HG03135 (cell line): ENCODE measurements around the gene C1QTNF3.
"Not testable (repeated sequence)": the region's sequence is repeated elsewhere in the genome, so short reads cannot be mapped to it uniquely, and the experiment has no call there.

ENCODE experiments used
- ATAC-seq: cut with Tn5 transposase; IDR thresholded peaks from one replicate; pipeline ENCODE4 v1.9.1; 2021; ENCODE audit warnings: mild to moderate bottlenecking, moderate library complexity; ENCODE audit not compliant: unreplicated experiment

The C1QTNF3 gene, protein sequence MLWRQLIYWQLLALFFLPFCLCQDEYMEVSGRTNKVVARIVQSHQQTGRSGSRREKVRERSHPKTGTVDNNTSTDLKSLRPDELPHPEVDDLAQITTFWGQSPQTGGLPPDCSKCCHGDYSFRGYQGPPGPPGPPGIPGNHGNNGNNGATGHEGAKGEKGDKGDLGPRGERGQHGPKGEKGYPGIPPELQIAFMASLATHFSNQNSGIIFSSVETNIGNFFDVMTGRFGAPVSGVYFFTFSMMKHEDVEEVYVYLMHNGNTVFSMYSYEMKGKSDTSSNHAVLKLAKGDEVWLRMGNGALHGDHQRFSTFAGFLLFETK

DNA sequence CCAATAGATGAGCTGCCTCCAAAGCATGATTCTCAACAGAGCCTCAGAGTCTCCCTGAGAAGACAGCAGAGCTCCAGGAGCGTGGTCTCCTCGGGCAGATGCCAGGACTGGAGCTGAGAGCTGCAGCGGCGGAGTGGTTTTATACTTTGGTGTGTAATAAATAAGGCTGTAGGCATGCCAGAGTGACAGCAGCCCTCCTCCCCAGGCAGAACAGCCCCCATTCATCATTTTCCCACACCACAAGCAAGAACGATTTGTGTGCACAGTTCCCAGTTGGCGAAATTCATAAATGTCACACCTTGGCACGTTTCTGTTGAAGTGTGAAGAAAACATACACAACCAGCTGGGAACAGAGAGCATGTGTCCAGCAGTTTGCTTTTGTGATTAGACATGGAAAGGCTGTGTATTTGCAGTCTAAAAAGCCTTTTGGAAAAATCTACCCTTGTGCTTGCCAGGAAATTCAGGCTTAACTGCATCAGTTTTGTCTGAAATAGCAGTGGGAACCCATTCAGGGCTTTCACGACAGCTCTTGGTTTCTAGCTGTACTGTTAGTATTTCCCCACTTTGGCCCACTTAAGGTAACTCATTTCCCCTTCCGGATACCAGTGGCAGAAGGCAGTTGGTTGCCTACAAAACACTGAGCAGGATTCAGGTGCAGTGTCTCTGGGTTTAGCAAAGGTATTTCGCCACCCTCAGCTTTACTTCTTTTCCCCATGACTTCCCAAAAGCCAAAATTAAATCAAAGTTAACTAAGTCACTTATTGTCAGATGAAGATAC is at the start of gene C1QTNF3:
C1QTNF3 (minus strand) TSS at position 115 of the 778 bp plus-strand sequence; CDS start at position 27, 88 bp downstream.
- ATAC-seq: no peak

DNA sequence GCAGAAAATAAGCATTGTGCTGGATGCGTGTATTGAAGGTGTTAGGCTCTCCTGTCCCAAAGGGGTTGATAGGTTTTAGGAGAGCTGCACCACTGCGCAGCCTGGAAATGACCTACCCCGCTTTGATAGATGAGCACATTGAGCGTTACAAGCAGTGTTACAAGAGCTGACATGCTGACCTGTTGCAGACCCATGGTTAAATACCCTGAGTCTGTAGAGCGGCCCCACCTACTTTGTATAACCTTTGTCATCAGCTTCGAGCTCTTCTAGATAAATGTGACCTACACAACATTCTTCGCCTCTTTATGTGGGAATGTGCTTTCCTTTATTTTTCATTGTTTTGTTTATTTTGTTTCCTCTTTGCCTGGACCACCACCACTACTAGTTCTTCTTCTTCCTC is 48.0 kb upstream of the C1QTNF3 start:
- not testable (repeated sequence) for ATAC-seq

DNA sequence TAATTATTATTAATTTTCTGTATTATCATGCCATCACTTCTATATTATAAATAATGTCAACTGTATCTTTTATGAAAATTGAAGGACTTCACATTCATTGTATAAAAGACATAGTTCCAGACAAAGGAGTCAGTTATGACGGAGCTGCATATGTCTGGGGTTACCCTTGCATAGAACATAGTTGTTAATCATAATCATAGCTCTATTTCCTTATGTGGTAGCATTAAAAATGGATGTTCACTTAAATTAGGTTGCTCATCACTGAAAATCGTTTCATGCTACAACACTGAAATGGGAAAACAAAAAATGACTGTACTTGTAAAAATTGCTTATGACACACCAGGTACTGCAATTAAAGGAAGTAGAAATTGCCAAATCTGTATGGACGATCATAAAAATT is 46.8 kb upstream of the C1QTNF3 start:
- not testable (repeated sequence) for ATAC-seq

DNA sequence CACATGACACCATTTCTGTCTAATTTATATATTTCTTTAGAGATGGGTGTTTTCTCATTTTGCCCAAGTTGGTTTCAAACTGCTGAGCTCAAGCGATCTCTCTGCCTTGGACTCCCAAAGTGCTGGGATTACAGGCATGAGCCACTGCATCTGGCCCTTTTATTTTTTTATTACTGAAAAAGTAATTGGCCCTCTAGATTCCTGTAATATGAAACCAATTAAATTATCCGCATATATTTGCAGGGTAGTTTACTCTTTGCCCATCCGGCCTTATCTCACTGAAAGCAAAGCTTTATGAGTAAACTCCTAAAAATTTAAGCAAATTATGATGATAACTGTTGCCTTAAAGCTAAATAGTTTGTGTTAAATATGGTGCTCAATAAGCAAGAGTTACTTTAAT is 44.7 kb upstream of the C1QTNF3 start:
- ATAC-seq: not testable (repeated sequence)

DNA sequence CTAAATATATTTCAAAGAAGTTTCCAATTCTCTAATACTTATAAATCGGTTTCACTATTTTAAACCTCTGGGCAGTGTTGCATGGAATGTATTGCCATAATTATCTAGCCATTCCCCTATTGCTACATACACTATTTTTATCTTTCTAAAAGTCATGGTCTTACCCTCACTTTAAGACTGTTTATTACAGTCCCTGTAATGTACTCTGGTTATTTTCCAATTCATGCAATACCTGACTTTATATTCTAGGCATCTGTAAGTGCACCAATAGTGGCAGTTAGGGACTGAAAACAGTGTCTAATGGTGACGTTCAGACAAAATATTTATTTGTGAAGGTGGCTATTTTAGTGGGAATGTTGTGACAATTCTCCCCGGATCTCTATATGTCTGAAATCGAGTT is 40.9 kb upstream of the C1QTNF3 start:
- ATAC-seq: not testable (repeated sequence)

DNA sequence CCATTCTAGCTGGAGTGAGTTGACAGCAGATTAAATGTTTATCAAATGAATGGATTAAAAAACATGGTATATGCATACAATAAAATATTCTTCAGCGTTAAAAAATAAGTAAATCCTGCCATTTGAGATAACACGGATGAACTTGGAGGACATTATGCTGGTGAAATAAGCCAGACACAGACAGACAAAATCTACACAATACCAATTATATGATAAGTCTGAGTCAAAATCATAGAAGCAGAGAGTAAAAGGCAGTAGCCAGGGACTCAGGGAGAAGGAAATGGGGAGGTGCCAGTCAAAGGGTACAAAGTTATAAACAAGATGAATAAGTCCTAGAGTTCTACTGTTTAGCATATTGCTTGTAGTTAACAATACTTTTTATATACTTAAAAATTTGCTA is 36.5 kb upstream of the C1QTNF3 start:
- ATAC-seq: not testable (repeated sequence)

DNA sequence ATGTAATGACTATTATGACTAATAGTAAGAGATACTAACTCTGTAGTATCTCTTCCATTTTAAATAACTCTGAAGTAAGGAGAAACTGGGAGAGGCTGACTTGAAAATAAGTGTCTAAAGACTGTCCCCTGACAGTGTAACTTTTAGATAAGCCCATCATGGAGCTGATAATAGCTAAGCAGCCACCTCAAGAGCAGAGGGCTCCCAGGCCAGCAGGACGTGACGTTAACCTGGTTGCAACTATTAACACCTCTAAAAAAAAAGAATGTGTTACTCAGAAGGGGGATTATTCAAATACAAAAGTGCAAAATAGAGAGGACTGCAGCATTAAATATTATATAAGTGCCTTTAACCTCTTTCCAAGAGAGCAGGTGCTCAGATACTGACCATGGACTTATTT is 34.6 kb upstream of the C1QTNF3 start:
- not testable (repeated sequence) for ATAC-seq

DNA sequence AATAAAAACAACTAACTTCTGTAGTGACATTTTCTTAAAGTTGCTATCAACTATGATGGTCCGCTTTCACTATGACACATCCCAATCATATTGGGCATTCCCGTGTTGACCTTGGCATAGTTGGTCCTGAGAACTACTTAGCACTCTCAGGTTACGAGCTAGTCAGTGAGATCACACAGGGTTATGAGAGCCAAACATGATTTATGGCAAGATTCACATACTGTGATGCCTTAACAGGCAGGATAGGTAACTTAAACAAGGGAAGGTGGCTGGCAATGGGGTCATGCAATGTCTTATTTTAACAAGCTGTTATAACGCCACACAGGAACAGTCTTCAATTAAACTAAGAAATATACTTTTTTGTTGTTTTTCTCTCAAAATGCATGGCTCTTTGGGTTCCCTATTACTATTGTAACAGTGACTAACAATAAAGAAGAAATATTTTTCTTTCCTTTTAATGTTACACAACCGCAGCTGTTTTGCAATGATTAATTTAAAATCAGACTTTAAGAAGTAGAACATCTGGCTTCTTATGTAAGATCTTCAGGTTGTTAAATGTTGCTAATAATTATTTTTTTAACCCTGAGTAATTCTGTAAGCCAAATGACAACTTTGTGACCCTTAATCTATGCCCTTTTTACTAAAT is 33.8 kb upstream of the C1QTNF3 start:
- not testable (repeated sequence) for ATAC-seq

DNA sequence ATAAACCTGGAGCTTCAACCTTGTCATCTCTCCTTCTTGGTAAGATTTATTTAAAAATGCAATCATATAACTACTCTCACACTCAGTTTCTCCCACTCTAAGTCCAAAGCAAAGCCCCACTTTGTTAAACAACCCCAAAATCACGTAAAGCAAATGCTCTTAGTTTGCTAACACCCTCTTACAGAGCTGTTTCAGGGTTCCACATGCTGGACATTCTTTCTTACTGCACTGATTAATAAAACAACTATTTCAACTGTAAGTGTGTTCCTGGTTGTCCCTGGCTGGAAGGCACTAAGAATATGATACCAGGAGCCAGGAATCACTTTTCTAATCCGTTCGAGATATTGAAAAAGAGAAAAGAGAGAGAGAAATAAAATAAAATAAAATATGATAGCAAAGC is 31.5 kb upstream of the C1QTNF3 start:
- not testable (repeated sequence) for ATAC-seq

DNA sequence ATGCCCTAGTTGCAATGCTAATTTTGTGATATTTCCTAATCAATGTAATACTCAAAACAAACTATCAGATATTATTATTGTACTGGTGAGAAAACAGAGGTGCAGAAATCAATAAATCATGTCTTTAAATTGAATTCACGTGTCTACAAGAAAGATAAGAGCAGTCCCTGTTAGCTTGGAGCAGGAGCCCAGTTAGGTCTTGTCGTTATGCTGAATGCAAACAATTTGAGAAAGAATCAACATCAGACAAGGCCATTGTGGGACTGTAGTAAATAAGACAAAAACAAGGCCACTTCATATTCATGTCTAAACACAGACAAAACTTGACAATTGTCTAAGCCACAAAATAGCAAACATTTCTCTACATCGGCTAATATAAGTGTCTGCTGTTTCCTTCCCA is 31.1 kb upstream of the C1QTNF3 start:
- not testable (repeated sequence) for ATAC-seq

DNA sequence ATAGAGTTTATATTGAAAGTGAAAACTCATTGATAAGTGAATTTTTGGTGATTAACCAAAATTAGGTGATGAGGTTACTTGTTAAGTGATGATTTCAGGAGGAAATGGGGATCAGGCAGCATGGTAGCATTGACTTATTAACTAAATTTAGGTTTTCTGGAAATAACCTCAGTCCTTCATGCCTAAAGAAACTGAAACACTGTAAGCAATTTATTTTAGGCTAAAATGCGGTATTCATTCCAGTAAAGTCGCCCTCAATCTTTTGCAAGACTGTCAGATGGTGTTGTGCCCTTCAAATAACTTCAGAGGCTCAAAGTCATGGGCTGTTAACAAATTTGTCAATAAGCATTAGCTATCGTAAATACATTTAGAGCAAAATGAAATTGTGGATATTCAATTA is 27.6 kb upstream of the C1QTNF3 start:
- not testable (repeated sequence) for ATAC-seq

DNA sequence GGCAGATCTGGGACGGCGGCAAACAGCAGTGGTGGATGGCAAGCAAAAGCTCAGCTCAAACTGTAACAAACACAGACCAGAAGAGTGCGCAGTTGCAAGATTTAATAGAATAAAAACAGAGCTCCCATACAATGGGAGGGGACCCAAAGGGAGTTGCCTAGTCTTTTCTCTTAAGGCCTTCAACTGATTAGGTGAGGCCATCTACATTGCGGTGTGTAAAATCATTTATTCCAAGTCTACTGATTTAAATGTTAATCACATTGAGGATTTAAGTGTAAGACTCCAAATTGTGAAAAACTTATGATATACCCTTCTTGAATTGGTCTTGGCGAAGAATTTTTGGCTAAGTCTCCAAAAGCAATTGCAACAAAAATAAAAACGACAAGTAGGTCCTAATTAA is 21.6 kb upstream of the C1QTNF3 start:
- no peak for ATAC-seq

DNA sequence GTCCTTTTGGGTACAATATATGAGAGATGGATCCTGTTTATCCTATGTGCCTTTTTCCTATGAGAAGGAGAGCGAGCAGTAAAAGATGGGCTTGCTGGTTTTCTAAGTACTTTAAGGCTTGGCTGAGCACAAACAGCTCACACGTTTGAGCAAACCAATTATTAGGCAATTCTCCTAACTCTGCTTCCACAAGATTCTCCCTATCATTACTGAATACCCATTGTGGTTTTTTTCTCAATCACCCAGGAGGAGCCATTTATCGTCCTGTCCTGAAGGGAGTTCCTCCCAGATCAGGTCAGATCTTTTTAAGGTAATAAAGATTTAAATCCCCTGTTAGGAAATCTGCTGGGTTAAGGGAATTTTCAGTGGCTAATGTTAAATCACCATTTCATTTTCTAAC is 19.4 kb upstream of the C1QTNF3 start:
- ATAC-seq: no peak

DNA sequence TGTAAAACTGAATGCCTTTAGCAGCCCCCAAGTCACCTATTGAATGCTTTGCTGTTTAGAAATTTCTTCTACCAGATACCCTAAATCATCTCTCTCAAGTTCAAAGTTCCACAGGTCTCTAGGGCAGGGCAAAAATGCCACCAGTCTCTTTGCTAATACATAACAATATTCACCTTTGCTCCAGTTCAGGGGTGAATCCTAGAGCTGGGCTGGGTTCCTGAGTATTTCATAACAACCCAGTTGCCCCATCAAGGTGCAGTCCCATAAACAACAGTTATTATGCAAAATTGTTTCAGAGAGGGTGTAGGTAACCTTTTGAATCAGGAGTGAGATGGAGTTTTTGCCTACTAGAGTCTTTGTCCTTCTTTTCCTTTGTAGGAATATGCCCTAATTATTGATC is 19.0 kb upstream of the C1QTNF3 start:
- no peak for ATAC-seq

DNA sequence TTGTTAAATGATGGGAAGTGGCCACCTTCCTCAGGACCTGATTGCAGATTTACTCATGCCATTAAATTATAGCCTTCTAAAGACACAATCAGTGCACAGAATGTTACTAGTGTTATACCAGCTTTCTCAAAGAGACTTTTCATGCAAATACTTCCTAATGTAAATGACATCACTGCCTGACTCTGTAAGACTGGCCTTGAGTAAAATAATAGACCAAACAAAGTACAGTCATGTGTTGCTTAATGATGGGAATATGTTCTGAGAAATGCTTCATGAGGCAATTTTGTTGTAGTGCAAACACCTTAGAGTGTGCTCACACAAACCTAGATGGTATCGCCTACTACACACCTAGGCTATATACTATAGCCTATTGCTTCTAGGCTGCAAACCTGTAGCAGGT is 17.0 kb upstream of the C1QTNF3 start:
- ATAC-seq: no peak

DNA sequence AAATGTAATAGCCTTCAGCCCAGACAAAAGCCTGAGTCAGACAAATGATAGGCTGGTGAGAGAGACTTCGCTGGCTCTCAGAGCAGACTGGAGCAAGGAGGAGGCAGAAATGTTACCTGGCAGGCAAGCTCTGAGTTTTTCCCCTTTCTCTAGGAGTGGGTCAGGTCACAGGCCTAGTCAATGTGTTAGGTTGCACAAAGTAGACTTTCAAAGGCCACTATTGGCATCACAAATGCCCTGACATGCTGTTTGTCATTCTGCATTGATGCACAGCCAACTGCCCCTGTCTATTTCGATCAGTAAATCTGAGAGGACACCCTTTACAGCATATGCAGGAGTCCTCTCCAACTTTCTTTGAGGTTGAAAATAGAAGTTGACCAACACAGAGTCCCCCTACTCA is 15.5 kb upstream of the C1QTNF3 start:
- no peak for ATAC-seq

DNA sequence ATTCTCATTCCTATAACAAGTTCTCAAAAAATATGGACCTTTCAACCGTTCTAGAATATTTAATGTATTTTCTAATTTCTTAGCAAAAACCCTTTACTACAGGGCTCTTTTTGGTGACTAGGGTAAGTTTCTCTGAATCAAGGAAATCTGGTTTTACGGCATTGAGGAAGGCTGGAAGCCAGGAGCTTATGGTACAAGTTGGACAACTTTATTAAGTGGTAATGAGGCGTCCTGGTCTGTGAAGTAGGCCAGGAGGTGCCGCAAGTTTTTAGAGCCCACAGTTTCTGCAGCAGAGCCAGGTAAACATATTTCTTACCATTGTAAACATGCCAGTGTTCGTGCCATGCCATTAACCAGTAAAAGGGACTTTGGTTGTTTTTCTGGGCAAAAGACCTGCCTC is 14.6 kb upstream of the C1QTNF3 start:
- no peak for ATAC-seq

DNA sequence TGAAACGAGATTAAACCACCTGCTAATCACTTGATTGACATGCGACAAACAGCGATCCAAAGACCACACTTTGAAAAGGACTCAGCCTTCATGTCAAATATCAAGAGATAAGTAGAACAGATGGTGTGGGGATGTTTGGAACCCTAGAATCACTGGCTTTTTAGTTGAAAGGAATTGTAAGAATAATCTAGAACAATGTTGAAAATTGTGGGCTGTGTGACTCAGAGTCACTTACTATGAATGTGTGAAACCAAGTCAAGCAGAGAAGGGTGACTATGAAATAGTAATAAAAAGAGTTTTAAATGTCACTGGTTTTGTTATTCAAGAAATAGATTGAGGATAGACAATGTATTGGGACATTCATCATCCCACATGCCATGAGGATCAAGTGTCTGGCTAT is 14.1 kb upstream of the C1QTNF3 start:
- ATAC-seq: no peak

DNA sequence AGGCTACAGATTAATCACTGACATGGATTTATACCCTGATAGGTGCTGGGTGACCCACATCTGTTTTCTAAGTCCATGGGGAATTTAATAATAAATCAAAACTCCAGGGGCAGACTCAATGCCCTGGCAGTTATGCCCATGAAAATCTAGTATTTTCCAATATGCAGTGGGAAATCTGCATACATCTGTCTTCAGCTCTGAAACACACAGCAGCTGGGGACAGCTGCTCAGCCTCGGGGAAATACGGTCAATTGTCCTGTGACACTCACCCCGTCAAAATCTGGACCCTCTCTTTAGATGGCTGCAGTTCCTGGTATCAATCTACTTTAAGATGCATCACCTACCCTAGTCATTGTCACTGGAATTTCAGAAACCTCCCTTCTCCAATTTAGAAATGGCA is 12.7 kb upstream of the C1QTNF3 start:
- ATAC-seq: no peak

DNA sequence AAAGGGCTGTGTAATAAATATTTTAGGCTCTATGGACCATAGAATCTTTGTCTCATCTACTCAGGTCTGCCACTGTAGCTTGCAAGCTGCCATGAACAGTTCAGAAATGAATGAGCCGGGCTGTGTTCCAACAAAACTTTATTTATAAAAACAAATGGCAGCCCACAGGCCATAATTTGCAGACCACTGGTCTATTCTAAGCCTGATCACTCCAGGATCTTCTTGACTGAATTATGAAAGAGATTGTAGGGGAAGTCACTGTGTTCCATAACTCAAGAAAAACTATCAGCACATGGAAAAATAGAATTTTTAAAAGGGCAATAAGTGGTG is 11.4 kb upstream of the C1QTNF3 start:
- ATAC-seq: no peak

DNA sequence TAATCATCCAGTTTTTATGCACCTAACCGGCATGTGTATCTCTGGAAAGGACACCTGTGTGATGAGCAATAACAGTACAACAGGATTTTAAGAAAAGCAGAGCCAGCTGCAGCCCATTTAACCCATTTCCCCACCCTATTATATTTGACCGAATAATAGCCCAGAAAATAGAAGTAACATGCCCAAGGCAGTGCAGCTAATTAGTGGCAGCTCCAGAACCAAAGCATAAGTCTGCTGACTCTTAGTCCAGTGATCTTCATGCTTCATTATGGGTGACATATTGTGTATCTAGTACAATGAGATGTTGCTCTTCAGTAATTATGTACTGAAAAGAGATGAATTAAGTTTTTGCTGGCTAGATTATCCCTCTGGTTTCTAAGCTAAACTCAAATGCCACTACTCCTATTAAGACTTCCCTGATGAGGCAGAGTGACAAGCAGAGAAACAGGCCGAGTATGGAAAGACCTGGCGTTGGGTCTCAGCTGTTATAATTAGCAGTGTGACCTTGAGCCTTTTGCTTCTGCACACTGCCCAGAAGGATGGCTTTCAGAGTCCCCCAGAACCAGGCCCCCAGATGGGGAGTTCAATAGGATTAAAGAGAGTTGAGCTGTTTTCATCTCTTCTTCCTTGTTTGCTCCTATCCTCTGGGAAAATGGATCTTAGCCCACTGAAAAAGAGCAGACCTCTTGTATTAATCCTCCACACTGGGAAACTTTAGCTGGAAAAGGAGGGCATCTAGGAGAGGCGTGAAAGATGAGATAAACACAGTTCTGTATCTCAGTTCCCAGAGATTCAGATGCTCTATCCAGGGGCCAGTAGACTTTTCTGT is 10.8 kb upstream of the C1QTNF3 start:
- ATAC-seq: no peak
